ENCODE results near the gene APCDD1L.
"Not testable (repeated sequence)": the region's sequence is repeated elsewhere in the genome, so short reads cannot be mapped to it uniquely, and the experiment has no call there.

The APCDD1L gene

GRCh38 chr20:58512808-58513552 is 2.2 kb downstream of the APCDD1L start:
- no peak for DNase-seq

DNA sequence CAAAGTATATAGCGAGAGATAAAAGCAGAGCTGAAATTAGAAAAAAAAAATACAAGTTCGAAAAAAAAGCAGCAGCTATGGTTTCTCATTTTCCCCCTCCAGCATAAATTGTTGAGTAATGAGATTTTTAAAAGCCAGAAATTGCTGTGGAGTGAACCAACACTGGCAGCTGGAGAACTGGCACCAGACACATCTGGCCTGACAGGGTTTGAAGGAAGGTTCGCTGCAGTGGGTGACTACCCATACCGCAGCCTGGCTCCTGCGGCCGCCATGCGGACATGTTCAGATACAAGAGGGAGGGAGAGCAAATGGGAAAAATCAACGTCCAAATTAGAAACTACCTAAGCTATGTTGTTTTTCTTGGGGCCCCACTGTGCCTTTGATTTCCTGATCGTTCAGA is 3.3 kb downstream of the APCDD1L start:
- DNase-seq = no peak

- DNase-seq = no peak
These were observed 3.8 kb downstream of the APCDD1L start for GRCh38 chr20:58511364-58511763.

DNA sequence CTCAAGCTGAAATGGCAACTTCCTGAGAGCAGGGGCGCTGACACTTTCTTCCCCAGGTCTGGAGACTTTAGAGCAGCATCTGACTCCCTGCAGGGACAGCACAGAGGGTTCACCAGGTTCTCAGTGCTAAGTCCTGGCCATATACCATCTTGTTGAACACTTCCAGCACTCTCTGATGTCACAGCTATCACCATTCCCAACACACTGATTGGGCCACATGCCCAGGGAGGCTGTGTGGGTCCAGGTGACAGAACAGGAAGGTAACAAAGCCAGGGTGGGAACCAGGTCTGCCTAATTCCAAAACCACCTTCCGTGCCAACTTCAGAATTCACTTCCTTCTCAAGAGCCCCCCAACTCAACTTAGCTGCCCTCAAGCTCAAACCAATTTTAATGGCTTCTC is 4.3 kb downstream of the APCDD1L start:
- DNase-seq = no peak

DNA sequence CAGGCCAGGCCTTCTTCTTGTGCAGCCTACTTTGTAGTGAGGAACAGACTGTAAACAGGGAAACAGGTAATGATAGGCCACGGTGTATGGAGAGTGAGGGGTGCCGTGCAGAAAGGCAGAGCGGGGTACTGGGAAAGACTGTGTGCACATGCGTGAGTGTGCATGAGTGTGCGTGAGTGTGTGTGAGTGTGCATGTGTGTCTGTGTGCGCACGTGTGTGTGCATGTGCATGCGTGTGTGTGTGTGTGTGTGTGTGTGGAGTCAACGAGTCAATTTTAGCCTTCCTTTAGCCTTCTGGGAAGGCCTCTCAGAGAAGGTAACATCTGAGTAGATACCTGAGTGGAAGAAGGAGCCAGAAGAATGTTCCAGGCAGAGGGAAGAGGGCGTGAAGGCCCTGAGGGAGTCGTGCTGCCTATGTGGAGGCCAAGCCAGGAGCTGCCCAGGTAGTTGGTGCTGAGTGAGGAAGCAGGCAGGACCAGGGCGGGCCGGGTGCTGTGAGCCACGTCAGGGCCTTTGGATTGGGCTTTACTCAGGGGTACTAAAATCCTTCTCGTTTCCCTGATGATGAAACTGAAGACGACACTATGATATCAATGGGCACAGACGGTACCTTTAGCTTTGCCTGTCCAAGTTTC is 6.3 kb downstream of the APCDD1L start:
- no peak for DNase-seq

DNA sequence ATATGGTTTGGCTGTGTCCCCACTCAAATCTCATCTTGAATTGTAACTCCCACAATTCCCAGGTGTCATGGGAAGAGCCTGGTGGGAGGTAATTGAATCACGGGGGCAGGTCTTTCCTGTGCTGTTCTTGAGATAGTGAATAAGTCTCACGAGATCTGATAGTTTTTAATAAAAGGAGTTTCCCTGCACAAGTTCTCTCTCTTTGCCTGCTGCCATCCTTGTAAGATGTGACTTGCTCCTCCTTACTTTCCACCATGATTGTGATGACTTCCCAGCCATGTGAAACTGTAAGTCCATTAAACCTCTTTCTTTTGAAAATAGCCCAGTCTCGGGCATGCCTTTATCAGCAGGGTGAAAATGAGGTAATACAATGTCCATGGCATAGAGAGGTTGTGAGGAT is 8.2 kb downstream of the APCDD1L start:
- DNase-seq = not testable (repeated sequence)

GRCh38 chr20:58504566-58504965 is 10.6 kb downstream of the APCDD1L start:
- DNase-seq = no peak

GRCh38 chr20:58503668-58504067 is 11.5 kb downstream of the APCDD1L start:
- no peak for DNase-seq

DNA sequence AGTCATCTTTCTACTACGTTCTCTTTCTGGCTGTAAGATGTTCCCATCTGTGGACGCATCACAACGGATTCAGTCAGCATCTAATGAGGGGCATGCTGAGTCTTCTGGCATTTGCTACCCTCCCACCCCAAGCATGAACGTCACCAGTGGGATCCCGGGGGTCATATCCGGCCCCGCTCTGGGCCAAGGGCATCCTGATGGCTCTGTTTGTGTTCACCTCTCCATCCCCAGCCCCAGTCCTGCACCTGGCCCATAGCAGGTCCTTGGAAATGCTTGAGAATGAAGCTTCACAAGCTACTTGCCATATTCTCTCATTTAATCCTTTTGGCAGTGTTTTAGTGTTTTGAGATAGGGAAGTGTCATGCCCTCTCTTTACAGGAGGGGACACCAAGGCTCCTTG is 14.9 kb downstream of the APCDD1L start:
- DNase-seq = no peak

DNA sequence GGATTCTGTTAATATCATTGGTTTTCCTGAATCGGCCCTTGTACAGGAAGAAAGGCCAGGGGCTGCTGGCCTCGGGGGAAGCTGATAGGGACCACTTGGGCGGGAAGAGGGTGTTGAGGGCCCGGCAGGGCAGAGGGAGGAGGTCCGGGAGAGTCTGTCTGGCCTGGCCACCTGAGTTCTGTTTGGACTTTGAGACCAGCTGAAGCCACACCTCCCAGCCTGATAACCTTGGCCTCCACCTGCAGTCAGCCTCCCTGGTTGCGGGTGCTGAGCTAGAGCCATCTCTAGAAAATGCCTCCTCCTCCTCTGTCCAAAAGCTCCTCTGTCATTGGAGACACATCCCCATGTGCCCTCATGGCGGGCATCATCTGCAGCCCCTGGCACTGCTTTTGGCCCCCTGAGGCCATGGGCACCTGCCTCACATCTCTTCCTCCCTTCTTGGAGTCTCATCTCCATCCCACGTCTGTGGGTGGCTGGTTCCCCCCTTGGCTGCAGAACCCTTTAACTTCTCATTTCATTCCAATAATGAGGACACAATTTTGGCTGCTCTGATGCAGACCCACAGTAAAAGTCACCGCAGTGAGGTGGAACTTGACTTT is 16.6 kb downstream of the APCDD1L start:
- DNase-seq = no peak

- no peak for DNase-seq
These were observed 17.3 kb downstream of the APCDD1L start for GRCh38 chr20:58497724-58498469.

DNA sequence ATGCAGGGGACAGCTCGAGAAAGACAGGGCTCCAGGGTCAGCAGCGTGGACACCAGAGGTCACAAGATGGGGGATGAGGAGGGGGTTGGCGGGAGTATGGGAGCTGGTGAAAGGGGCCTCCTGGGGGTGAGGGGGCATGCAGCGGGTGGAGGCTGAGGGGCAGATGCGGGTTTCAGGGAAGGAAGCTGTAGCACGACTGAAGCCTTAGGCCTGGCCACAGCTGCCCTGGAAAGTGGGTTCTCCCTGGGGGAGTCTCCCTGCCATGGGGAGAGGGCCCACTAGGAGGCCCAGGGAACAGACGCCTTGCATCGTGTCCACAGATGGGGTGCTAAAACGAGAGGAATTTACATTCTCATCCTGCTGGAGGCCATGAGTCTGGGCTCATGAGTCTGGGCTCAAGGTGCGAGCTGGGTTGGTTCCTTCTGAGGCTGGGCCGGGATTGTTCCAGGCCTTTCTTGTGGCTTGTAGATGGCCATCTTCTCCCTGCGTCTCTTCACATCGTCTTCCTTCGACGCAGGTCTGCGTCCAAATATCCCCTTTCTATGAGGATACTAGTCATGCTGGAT is 18.0 kb downstream of the APCDD1L start:
- DNase-seq = no peak

- no peak for DNase-seq
These were observed 18.8 kb downstream of the APCDD1L start for GRCh38 chr20:58496429-58496769.

DNA sequence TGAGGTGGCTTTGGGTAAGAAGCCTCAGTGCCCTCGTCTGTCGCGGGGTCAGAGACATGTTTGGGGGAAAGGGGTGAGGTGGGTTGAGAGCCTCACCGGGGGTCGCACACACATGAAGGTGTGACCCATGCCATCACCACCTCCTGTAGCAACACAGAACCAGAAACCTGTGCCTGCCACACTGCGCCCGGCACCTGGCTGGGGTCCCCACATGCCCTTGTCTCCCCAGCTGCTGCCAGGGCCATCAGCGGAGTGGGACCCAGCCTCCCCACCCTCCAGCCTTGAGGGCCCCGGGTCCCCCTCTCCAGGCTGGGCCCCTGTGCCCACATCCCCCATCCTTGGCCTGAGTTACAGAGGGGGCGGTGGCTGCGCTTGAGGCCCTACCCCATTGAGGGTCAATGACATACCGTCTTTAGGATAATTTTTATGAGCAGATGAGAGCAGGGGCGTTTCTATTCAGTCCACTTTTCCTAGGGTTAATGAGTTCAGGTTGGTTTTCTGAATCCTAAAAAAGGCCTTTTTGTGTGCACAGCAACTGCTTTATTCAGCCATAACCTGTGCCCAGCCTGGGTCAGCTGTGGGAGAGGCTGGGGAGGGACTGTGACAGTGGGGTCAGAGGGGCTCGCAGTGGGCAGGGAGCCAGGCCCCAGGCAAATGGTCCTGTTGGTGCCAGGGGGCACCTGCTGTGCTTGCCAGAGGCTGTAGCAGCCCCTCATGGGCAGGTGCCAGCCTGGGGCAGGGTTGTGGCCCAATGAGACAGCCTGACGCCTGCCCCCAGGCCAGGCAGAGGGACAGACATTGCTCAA is 19.4 kb downstream of the APCDD1L start:
- DNase-seq = no peak

DNA sequence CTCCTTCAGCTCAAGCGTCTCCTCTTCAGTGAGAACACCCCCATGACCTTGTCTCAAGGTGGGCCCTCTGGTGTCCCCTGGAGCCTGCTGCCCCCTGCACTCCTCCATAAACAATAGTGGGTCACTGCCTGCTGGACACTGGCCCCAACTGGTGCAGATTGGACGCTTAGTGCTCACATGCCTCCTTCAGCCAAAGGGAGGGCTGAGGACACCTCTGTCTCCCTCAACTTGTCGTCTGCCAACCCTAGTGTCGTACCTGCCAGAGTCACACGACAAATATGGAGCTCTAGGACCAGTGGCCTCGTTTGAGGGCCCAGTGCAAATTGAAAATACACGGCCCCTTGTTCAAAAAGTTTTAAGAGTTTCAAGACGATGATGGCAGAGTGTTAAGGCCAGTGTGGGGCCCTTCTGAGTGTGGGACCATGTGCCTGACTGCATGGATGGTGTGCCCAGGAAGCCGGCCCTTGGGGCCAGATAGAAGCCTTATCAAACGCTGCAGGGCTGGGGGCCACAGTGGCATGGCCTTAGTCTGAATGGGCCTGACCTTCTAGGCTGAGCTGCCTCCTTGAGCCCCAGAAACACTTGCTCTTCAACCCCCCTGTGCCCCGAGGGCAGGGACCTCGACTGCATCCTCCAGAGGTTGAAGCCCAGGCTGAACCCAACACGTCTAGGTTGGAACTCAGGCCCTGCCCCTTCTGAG is 20.1 kb downstream of the APCDD1L start:
- DNase-seq = no peak

- DNase-seq = no peak
These were observed 22.2 kb downstream of the APCDD1L start for GRCh38 chr20:58492795-58493524.

GRCh38 chr20:58492074-58492718 is 23.0 kb downstream of the APCDD1L start:
- no peak for DNase-seq

DNA sequence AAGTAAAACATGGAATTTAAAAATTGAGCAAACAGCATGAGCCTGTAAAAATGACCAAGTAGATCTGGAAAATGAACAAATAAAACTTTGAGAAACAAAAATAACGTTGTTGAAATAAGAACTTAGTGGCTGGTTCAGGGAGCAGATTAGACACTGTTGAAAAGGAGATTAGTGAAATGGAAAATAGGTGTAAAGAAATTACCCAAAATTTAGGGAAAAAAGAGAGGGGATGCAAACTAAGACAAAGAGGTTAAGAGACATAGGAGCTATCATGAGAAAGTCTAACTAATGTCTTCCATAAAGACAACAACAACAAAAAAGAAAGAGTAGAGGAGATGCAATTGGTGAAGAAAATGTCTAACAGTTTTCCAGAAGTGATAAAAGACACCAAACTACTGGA is 29.0 kb downstream of the APCDD1L start:
- DNase-seq = no peak

- no peak for DNase-seq
These were observed 29.8 kb downstream of the APCDD1L start for GRCh38 chr20:58485393-58485792.

DNA sequence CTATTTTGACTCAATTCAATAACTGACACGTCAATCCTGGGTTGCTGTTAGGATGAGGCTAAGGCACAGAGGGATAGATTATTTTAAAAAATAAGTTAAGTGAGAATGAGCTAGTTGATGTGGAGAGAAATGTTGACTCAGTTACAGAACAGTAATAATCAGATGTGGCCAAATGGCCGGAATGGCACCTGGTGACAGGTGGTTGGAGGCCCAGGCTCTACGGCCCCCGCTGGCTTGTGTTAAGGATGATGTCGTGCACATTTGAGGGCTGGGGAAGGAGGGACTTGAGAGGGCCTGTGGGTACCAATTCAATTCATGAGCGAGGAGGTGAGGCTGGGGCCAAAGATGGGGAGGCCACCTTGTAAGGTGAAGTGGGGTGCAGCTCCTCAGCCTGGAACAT is 31.7 kb downstream of the APCDD1L start:
- DNase-seq = no peak

GRCh38 chr20:58483051-58483450 is 32.1 kb downstream of the APCDD1L start:
- DNase-seq = no peak
